GM13976 (cell line): ENCODE results near the gene HRH2.

Experiments
- DNase-seq: peaks from one replicate; pipeline ENCODE4 v3.0.0; 2012; ENCODE audit warnings: low spot score
- CTCF ChIP-seq: IDR thresholded peaks from 2 replicates; pipeline ENCODE4 v1.5.1; 2012; ENCODE audit warnings: borderline replicate concordance, mild to moderate bottlenecking; ENCODE audit not compliant: insufficient read depth; ENCODE audit errors: extremely low read depth, missing control alignments, control extremely low read depth
- in situ Hi-C: fragments of 300-500 bp; cut with MboI; formaldehyde crosslinking; loops from one replicate; pipeline ENCODE4 v1.12.0; 2022; ENCODE audit warnings: low sequenced_read_pairs, mixed read lengths, inconsistent platforms; ENCODE audit not compliant: unreplicated experiment

HRH2 gene

DNA sequence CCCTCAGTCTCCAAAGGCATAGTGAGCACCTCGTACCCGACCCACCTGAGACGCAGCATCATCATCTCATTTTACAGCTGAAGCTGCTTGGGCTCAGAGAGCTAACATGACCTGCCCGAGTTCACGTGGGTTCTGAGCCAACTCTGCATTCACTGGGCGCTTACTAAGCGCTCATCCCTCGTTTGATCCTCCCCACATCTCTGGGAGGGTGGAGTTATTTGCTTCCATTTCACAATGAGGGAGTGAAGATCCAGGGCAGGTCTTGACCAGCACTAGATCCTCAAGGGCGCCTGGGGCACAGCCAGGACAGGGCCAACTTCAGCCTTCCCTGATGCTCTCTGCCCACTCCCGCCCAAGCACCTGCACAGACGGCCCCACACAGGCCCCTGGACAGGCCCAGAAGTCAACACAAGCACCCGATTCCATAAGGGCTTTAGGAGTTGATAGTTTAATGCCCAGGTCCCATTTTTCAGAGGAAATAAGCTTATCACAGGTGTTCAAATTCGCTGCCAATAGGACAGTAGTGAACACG is 80.8 kb downstream of the HRH2 start:
- no peak for TF ChIP-seq CTCF
- no peak for DNase-seq
- in situ Hi-C loops: no loop called here

- in situ Hi-C loops: no loop called here
- no peak for DNase-seq
- no peak for TF ChIP-seq CTCF
Observed at GRCh38 chr5:175740014-175740413, 82.1 kb downstream of the HRH2 start.

DNA sequence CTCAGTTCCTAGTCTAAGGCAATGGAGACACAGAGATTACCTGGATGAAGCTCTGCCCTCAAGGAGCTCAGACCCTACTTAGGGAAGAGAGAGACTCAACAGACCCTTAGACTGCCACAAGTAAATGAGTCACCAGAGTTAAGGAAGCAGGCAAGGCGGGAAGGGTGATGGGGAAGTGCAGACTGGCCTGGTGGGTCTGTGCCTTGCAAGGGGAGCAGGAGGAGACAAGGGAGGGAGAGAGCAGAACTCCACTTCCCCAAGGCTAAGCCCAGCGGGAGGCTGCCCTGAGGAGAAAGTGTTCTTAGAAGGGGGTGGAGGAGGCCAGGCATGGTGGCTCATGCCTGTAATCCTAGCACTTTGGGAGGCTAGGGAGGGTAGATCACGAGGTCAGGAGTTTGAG is 83.7 kb downstream of the HRH2 start:
- in situ Hi-C loops: no loop called here
- DNase-seq: no peak
- no peak for TF ChIP-seq CTCF

GRCh38 chr5:175742290-175742994 is 84.6 kb downstream of the HRH2 start:
- in situ Hi-C loops: no loop called here
- no peak for DNase-seq
- no peak for TF ChIP-seq CTCF

GRCh38 chr5:175743676-175744210 is 85.9 kb downstream of the HRH2 start:
- in situ Hi-C loops: no loop called here
- no peak for DNase-seq
- no peak for TF ChIP-seq CTCF

DNA sequence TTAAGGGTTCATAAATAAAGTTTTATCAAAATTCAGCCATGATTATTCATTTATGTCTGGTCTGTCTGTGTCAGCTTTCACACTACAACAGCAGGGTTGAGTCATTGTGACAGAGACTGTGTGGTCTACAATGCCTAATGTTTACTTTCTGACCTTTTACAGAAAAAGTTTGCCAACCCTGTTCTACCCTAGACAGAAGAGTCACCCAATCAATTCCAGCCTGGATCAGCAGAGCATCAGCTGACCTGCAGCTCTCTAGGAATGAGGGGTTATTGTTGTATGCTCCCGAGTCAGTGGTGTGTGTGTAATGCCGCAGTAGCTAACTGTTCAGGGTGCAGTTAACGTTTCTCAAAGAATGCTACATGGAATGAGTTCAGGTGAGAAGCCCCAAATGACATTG is 87.3 kb downstream of the HRH2 start:
- TF ChIP-seq CTCF: no peak
- in situ Hi-C loops: no loop called here
- DNase-seq: no peak
